PC-3 (cell line): ENCODE data around the gene GAL3ST1.

Experiments
- CTCF ChIP-seq: fragments of 300-600 bp; sonication (generic); conservative IDR thresholded peaks from 2 replicates; pipeline ENCODE4 v1.5.1; 2017; ENCODE audit warnings: antibody characterized with exemption, low read depth, mild to moderate bottlenecking, low read length
- EZH2 ChIP-seq: fragments of 300-600 bp; sonication (generic); IDR thresholded peaks from one replicate; pipeline ENCODE4 v1.6.1; 2017; ENCODE audit warnings: antibody characterized with exemption, mild to moderate bottlenecking, low read length; ENCODE audit not compliant: unreplicated experiment

- TF ChIP-seq CTCF = no peak
- no peak for TF ChIP-seq EZH2
These were observed 22.4 kb upstream of the GAL3ST1 start for GRCh38 chr22:30596886-30597285.
